Adrenal gland (tissue), 5 donors: Measurements from ENCODE around the gene CALML3.

Experiments
- POLR2A ChIP-seq, 2 donors: fragments of 450-650 bp; IDR thresholded peaks; one replicate each; pipeline ENCODE4 v1.6.1; 2017; ENCODE audit warnings: antibody characterized with exemption in 2 of 2, mild to moderate bottlenecking in 2 of 2, moderate library complexity in 1 of 2
- TF ChIP-seq, protein P1 (sequence below), 6 experiments: fragments of 450-650 bp in 4 of 6; fragments of 200-600 bp in 2 of 6; sonication (generic) in 1 of 6; IDR thresholded peaks; 1 replicate in 5 of 6; 2 replicates in 1 of 6; pipeline versions ENCODE4 v1.5.1 to v1.8.0; 2016 to 2021; ENCODE audit warnings: antibody characterized with exemption in 6 of 6, mild to moderate bottlenecking in 2 of 6, moderate library complexity in 1 of 6
- donor health status: DM: no; HTN: no; CAD: no.

- TF ChIP-seq POLR2A (IDR thresholded peaks at IDR 0.05) = no peak
- TF ChIP-seq, protein P1, sequence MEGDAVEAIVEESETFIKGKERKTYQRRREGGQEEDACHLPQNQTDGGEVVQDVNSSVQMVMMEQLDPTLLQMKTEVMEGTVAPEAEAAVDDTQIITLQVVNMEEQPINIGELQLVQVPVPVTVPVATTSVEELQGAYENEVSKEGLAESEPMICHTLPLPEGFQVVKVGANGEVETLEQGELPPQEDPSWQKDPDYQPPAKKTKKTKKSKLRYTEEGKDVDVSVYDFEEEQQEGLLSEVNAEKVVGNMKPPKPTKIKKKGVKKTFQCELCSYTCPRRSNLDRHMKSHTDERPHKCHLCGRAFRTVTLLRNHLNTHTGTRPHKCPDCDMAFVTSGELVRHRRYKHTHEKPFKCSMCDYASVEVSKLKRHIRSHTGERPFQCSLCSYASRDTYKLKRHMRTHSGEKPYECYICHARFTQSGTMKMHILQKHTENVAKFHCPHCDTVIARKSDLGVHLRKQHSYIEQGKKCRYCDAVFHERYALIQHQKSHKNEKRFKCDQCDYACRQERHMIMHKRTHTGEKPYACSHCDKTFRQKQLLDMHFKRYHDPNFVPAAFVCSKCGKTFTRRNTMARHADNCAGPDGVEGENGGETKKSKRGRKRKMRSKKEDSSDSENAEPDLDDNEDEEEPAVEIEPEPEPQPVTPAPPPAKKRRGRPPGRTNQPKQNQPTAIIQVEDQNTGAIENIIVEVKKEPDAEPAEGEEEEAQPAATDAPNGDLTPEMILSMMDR (IDR thresholded peaks at IDR 0.05) = no peak
Observed at GRCh38 chr10:5494611-5495010, 30.1 kb upstream of the CALML3 start.
